Loucy (cell line): ENCODE results near the gene HMCN1.

Source experiments
- H2AFZ ChIP-seq: fragments of 200-600 bp; sonication (generic); 2 replicates; pipeline ENCODE4 v1.6.0; 2016; ENCODE audit warnings: antibody characterized with exemption, mild to moderate bottlenecking, low read length, moderate library complexity
- H3F3A ChIP-seq: fragments of 200-600 bp; 2 replicates; pipeline ENCODE4 v1.6.0; 2016; ENCODE audit warnings: antibody characterized with exemption, low read depth, mild to moderate bottlenecking
- H3K27me3 ChIP-seq: fragments of 200-600 bp; sonication (generic); 2 replicates; pipeline ENCODE4 v1.6.1; 2014; ENCODE audit warnings: low read length, mild to moderate bottlenecking; ENCODE audit not compliant: insufficient read depth, poor library complexity, severe bottlenecking
- H3K36me3 ChIP-seq: fragments of 200-600 bp; sonication (generic); 2 replicates; pipeline ENCODE4 v1.6.1; 2016; ENCODE audit warnings: low read length; ENCODE audit not compliant: insufficient read depth
- H3K4me1 ChIP-seq: fragments of 200-600 bp; sonication (generic); 2 replicates; pipeline ENCODE4 v1.5.1; 2014; ENCODE audit warnings: low read length, mild to moderate bottlenecking; ENCODE audit not compliant: insufficient read depth, poor library complexity, severe bottlenecking
- H3K4me2 ChIP-seq: fragments of 200-600 bp; sonication (generic); 2 replicates; pipeline ENCODE4 v1.6.0; 2014; ENCODE audit warnings: antibody characterized with exemption, low read length, low read depth, mild to moderate bottlenecking; ENCODE audit not compliant: poor library complexity, severe bottlenecking
- H3K4me3 ChIP-seq: fragments of 200-600 bp; sonication (generic); 2 replicates; pipeline ENCODE4 v1.5.1; 2014; ENCODE audit warnings: low read length, mild to moderate bottlenecking, mixed read lengths; ENCODE audit not compliant: poor library complexity, severe bottlenecking
- H3K79me2 ChIP-seq: fragments of 200-600 bp; sonication (generic); 2 replicates; pipeline ENCODE4 v1.6.1; 2014; ENCODE audit warnings: low read length; ENCODE audit not compliant: insufficient read depth
- H3K9ac ChIP-seq: fragments of 200-600 bp; sonication (generic); 2 replicates; pipeline ENCODE4 v1.6.0; 2014; ENCODE audit warnings: mild to moderate bottlenecking, low read depth, low read length, moderate library complexity; ENCODE audit not compliant: poor library complexity, severe bottlenecking
- H3K9me2 ChIP-seq: fragments of 200-600 bp; sonication (generic); replicated peaks from 2 replicates; pipeline ENCODE4 v1.6.1; 2016; ENCODE audit warnings: low read depth, low read length, mixed read lengths
- H3K9me3 ChIP-seq: fragments of 200-600 bp; sonication (generic); 2 replicates; pipeline ENCODE4 v1.6.1; 2014; ENCODE audit warnings: mild to moderate bottlenecking, antibody characterized with exemption, low read length, low read depth; ENCODE audit not compliant: insufficient read depth
- H4K20me1 ChIP-seq: fragments of 200-600 bp; sonication (generic); 2 replicates; pipeline ENCODE4 v1.6.0; 2014; ENCODE audit warnings: antibody characterized with exemption, low read length, mild to moderate bottlenecking; ENCODE audit not compliant: insufficient read depth, poor library complexity, severe bottlenecking
- CTCF ChIP-seq: fragments of 200-600 bp; sonication (generic); conservative IDR thresholded peaks from 2 replicates; pipeline ENCODE4 v1.5.1; 2014; ENCODE audit warnings: mild to moderate bottlenecking, antibody characterized with exemption, low read length
- EZH2phosphoT487 ChIP-seq: fragments of 200-600 bp; IDR thresholded peaks from 2 replicates; pipeline ENCODE4 v1.6.1; 2018; ENCODE audit warnings: antibody characterized with exemption, mild to moderate bottlenecking, moderate library complexity, borderline replicate concordance

Gene HMCN1

GRCh38 chr1:186078245-186078644 lies 344.1 kb downstream of the HMCN1 start:
- Histone ChIP-seq H2AFZ (no peak overlapping the region), H4K20me1 (no peaks in the 10 kb centered on the region), H3F3A (no peaks in the 10 kb centered on the region), H3K9me2 (no peaks in the 10 kb centered on the region), H3K4me1 (peaks cover 26% of the 10 kb centered on the region), H3K4me3 (no peak overlapping the region), H3K27me3 (no peaks in the 10 kb centered on the region), H3K9ac (no peak overlapping the region), H3K36me3 (no peaks in the 10 kb centered on the region), H3K4me2 (no peak overlapping the region), H3K79me2 (no peaks in the 10 kb centered on the region), H3K9me3 (no peaks in the 10 kb centered on the region)
- TF ChIP-seq EZH2phosphoT487, result no peak
- TF ChIP-seq CTCF, result no peak

- peak overlapping the region; percentile 12 for H3K4me2 ChIP-seq
- no peaks in the 10 kb centered on the region for H3K36me3 ChIP-seq
- H3K27me3 ChIP-seq, result no peaks in the 10 kb centered on the region
- H3K4me3 ChIP-seq, result no peak overlapping the region
- no peak overlapping the region for H3K9ac ChIP-seq
- peak overlapping the region; percentile 71 for H2AFZ ChIP-seq
- H3F3A ChIP-seq, result no peaks in the 10 kb centered on the region
- TF ChIP-seq CTCF (no peak), EZH2phosphoT487 (no peak)
- H4K20me1 ChIP-seq, result no peaks in the 10 kb centered on the region
- peaks cover 26% of the 10 kb centered on the region for H3K4me1 ChIP-seq
- H3K79me2 ChIP-seq, result no peaks in the 10 kb centered on the region
- no peaks in the 10 kb centered on the region for H3K9me3 ChIP-seq
- no peaks in the 10 kb centered on the region for H3K9me2 ChIP-seq
Measured at GRCh38 chr1:186079084-186079684, 345.0 kb downstream of the HMCN1 start.

GRCh38 chr1:186082235-186082937 lies 348.2 kb downstream of the HMCN1 start:
- peak overlapping the region; percentile 7 for H3K9ac ChIP-seq
- TF ChIP-seq CTCF, result no peak
- TF ChIP-seq EZH2phosphoT487, result no peak
- H4K20me1 ChIP-seq, result no peaks in the 10 kb centered on the region
- H2AFZ ChIP-seq, result 0 out of 2 replicates have a peak overlapping the region, but pooled peaks have one; percentile 10
- peak overlapping the region; percentile 51 for H3K4me2 ChIP-seq
- H3K36me3 ChIP-seq, result no peaks in the 10 kb centered on the region
- peak overlapping the region; percentile 31 for H3K4me3 ChIP-seq
- H3K9me2 ChIP-seq, result no peaks in the 10 kb centered on the region
- peaks cover 26% of the 10 kb centered on the region for H3K4me1 ChIP-seq
- H3F3A ChIP-seq, result no peaks in the 10 kb centered on the region
- no peaks in the 10 kb centered on the region for H3K27me3 ChIP-seq
- no peaks in the 10 kb centered on the region for H3K79me2 ChIP-seq
- H3K9me3 ChIP-seq, result no peaks in the 10 kb centered on the region
